NCI-H1436 (cell line): ENCODE data around the gene POLR3K.

ENCODE experiments used
- DNase-seq: peaks from one replicate; lab custom pipeline; 2025; lab: John Stamatoyannopoulos, UW

POLR3K gene

DNA sequence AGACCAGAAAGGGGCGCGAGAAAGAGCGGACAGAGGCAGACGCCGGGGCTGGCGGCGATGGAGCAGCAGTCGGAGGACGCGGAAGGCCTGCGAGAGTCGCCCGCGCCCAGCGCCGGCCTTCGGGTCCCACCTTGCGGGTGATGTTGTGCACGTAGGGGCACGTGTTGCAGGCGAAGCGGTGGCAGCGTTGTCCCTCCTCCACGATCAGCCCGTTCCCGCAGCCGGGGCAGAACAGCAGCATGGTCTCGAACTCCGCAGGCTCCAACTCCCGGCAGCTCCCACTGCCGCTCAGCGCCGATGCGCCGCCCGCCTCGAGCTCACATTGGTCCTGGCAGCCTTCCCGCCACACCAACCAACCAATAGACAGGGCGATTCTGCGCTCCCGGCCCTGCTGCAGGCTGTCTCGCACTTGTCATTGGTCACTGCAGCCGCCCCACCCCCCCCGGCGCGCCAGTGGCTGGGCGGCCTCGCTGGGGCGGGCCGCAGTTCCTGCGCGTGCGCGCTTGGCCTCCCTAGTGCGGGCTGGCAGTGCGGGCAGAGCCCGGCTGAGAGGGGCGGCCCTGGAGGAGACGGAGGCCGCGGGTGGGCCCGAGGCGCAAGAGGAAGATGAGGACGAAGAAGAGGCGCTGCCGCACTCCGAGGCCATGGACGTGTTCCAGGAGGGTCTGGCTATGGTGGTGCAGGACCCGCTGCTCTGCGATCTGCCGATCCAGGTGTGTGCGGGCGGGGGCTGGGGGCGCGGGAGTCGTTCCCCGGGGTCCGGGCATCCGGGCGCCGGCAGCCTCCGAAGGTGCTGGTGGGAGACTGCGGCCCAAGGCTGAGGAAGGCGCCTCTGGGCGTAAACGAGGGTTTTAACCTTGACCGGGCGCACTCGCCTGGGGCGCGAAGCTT lies at the start of gene POLR3K, which contains the start of gene SNRNP25:
POLR3K (minus strand) TSS at position 263 of the 891 bp plus-strand sequence; CDS start at position 241, 22 bp downstream.
SNRNP25 (plus strand) TSS at position 483 of the 891 bp plus-strand sequence; CDS start at position 672, 189 bp downstream.
- DNase-seq: peak; percentile 93

DNA sequence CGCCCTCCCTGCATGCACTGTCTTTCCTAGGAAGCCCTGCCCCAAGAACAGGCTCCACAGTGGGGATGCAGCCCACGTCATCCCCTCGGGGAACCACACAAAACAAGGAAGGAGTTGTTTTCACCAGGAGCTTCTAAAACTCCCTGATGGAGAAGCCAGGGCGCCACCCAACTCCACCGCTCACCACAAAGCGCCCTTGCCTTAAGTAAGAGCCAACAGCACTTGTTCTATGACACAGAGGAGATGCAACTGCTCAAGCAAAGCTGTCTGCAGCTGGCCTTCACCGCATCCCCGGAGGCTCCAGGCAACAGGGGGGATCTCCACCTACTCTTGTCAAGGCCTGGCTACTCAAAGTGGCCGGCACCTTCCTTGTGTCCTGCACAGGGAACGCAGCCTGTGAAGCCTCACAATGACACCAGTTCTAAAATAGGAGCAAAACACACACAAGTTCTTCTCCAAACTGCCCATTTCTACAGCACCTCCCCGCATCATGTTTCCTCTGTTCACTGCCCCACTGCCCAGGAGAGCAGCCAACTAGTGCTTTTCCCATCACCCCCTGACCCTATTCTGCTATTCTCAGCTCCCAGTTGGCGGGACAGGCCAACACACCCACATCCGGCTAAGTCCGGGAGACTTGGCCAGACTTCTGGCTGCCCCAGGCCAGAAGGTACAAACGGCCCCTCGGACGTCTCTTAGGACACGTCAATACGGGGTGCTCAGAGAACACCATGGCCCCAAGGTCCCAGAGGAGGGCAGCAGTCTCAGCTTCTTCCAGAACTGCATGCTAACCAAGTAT lies 48.9 kb upstream of the POLR3K start:
- DNase-seq: no peak

DNA sequence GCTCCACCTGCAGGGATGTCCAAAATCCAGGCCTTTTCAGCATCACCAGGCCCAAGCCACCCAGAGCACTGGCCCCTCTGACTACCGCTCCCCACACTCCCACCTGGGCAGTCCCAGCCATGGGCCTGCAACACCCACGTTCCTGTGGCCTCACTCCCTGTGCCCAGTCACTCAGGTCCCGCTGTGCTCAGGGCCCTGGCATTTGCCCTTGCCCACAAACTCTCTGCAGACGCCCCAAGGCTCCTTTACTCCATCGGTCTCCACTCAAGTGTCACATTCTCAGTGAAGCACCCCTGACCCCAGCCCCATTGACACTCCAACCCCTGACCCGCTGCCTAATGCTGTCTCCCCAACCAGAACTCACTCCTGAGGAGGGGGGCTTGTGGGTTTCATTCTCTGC lies 48.2 kb upstream of the POLR3K start:
- no peak for DNase-seq

DNA sequence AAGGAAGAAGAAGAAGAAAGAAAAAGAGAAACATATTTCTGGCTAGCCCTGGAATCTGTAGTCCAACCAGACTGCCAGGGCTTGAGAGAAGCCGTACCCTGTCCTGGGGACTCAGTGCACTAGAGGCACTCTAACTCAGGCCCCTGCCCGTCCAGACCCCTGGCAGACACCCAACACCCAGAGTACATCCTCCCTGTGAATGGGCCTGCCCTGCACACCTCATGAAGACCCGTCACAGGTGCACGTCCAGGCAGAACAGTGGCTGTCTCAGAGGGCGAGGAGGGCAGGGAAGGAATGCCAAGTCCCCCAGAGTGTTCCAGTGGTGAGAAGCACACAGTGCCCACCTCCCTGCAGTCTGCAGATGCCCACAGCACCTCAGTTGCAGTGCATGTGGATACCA lies 47.6 kb upstream of the POLR3K start:
- DNase-seq: no peak

DNA sequence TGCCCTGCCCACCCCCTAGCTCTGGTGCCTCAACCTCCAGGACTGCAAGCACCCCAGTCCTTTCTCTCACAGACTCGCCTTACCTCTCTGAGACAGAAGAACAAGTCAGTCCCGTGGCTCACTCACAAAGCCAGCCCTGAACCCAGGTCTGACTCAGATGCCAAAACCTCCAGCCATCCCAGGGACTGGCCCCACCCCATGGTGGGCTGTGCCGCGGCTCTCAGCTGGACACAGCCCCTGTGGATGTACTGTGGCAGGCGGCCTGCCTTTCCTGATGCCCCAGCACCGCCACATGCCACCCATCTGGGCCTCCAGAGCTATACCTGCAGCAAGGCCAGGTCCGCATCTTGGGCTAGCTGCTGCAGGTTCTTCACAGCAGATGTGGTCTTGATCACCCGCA lies 44.4 kb upstream of the POLR3K start:
- DNase-seq: no peak

DNA sequence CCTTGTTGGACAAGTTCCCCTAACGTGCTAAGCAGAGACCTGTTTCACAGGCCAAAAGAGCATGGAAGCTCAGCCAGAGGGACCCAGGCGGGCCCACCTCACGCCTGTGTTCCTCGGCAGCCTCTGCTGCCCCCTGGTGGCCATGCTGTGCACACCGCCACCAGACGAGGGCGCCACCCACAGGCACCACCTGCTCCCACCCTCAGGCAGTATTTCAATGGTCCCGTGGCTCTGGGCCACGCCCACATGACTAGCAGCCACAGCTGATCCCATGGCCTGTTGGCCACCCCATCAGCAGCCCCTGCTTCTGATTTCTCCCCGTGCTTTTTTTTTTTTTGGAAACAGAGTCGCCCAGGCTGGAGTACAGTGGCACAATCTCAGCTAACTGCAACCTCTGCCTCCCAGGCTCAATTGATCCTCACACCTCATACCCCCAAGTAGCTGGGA lies 43.5 kb upstream of the POLR3K start:
- DNase-seq: peak; percentile 89

DNA sequence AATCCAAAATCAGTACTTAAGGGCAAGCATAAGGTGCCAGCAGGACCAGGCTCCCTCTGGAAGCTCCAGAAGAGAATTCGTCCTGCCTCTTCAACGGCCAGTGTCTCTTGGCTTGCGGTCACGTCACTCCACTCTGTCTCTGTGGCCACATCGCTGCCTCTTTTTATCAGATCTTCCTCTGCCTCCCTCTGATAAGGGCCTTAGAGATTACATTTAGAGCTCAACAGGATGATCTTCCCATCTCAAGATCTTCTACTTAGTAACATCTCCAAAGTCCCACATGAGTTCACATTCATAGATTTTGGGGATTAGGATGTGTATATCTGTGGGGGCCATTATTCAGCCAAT lies 41.5 kb upstream of the POLR3K start:
- DNase-seq: no peak

DNA sequence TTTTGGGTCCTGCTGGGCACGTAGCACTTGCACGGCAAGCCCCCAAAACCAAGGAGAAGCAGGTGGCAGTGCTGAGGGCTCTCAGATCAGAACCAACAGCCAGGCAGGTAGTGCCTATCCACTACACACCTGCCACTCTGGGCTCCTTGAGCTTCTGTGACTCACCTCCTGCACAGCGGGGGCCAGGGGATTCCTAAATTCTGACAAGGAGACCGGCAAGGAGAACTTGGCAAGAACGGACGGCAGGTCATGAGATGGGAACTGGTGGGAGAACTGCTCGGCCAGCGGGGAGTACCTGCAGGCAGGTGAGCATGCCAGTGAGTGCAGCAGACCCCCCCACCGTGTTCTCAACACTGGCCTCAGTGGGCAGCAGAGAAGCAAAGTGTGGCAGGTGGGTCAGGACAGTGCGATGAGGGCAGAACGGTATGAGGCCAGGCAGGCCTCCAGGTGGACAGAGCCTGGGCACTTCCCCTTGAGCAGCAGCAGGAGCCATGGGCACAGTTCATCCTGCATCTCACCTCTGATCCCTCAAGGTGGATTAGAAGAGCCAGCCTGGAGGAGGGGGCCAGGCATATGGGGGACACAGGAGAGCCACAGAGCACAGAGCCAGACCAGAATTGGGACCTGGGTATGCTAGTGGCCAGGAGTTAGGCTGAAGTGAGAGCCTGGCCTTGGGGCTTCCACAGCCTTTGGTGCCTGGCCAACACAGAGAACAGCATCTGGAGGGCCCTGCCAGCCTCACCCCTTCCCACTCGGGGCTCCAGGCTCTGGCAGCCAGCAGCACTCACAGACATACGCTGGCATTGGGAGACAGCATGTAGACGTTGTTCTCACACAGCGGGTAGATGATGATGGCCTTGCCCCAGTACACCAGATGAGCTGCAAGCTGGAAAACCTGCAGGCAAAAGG lies 39.3 kb upstream of the POLR3K start:
- no peak for DNase-seq

DNA sequence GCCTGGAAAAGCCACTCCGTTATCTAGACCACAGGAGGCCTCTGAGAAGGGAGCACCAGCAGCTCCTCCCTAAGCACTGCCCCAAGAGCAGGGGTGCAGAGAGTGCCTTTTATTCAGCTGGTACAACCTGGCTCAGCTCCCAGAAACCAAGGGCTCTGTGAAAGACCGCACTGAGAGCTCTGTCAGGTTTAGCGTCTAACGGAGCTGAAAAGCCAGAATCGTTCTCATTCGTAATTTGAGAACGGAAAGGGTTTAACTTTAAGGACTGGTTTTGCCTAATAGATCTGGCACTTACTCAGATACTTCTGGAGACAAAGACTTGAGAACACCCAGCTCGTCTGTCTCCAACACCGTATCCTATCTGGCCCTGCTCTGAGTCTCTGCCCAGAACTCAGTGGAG lies 38.1 kb upstream of the POLR3K start:
- DNase-seq: peak; percentile 4

DNA sequence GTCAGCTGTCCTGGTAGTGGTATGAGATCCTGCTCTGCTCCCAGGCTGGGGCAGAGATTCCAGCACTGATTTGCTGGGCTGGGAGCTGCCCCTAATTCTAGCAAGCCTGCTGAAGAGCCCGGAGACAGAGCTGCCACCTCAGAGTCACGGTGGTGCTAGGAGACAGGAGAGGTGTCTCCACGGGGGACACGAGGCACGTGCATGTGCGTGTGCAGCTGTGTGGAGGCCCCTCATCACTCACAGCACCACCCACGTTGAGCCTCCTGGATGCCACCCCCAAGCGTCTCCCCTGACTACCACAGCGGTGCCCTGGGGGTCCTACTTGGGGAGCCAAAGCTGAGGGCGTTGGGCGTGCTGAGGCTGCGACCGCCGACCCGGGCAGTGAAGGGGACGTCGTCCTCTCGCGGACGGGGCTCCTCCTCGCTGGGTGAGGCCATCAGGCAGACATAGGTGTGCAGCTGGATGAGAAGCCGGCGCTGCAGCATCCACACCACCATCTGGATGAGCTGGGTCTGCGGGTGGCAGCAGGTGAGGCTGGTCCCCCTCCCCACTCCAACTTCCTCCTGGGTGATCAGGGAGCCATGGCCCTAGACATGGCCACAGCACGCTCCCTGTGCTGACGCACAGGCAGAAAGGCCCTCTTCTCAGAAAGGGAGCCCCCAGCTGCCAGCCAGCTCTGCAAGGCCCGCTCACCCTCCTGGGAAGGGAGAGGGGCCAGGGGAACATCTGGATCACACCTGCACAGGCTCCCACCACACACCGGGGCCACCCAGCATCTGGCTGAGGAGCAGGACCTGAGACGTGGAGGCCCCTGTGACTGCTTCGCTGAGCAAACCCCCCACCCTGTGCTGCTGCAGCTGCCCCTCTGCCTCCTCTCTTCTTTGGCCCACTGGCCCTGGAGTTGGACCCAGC lies 36.2 kb upstream of the POLR3K start:
- DNase-seq: no peak

DNA sequence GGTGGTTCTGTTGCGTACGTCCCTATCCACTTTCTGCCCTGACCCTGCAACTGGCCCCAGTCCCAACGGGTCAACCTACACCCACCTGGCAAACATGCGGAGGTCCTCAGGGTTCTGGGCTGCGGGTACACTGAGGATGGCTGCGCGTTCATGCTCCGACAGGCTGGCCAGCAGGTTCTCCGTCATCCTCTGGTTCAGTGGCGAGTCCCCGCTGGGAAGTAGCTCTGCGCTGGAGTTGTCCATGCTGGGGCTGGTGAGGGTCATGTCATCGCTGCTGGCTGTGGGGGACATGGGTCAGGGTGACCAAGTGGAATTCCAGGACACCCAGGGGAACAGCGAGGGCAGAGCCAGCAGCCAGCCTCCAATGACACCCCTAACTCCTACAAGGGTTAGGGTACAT lies 35.2 kb upstream of the POLR3K start:
- no peak for DNase-seq

DNA sequence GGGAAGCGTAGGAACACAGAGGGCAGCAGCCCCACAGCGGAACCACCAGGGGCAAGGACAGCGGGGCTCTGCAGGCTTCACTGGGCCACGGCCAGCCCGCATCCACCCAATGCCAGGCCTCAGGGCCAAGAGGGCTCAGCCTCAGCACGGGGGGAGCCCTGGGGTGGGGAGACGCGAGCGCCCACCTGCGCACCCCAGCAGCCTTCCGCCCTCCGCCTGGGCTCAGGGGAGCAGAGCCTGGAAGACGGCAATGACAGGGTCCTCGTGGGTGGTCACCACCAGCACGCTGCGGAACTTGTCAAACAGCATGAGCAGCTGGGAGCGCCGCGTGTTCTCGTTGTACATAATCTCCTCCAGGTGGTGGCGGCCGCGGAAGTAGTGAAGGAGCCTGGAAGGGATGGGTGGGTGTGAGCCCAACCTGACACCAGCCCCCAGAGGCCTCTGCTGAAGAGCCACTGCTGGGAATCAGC lies 33.1 kb upstream of the POLR3K start:
- DNase-seq: no peak

DNA sequence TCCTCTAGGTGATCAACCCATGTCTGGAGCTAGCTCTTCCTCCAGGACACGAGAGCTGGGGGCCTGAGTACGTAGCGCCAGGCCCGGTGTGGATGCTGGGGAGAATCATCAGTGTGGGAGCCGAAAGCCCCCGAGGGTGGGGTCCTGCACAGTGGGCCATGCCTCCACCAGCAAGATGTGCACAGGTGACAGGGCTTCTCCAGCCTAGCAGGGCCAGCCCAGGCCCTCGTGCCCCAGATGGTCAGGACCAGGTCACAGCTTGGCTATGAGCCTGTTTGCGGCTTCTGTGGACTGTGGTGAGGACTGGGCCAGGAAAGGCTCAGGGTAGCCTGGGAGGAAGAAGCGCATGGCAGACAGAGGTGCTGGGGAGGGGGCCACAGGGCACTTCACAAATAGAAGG lies 32.5 kb upstream of the POLR3K start:
- DNase-seq: no peak

DNA sequence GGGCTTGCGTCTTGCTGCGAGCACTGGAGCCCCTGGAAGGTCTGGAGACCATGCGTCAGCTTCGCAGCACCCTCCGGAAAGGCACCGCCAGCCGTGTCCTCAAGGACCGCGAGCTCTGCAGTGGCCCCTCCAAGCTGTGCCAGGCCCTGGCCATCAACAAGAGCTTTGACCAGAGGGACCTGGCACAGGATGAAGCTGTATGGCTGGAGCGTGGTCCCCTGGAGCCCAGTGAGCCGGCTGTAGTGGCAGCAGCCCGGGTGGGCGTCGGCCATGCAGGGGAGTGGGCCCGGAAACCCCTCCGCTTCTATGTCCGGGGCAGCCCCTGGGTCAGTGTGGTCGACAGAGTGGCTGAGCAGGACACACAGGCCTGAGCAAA lies 32.0 kb upstream of the POLR3K start:
- DNase-seq: no peak

DNA sequence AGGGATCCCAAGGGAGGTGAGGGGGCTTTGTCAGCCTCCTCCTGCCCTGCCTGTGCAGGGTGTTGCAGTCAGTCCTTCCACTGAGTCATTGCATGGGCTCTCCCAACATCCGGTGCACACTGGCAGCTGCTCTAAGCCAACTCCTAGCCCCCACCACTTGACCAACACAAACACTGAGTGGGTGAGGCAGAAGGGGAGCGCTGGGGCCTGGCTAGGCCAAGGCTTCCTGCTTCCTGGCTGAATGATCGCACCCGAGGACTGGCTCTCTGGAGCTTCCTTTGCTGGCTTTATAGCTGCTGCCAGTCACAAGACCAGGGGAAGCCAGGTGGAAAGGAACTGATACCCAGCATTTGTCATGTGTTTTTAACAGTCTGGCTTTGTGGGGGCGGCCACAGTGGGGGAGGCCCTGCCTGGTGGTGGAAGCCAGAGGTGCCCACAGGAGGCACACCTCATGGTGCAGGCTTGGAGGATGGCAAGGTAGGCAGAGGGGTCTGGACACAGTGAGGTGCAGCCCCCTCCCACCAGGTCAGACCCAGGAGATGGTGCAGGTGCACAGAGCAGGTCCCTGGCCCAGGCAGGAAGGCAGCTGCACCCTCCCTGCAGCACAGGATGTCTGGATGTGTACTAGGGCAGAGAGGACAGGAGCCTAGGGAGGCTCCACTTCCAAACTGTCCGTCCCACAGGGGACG lies 31.5 kb upstream of the POLR3K start:
- no peak for DNase-seq

DNA sequence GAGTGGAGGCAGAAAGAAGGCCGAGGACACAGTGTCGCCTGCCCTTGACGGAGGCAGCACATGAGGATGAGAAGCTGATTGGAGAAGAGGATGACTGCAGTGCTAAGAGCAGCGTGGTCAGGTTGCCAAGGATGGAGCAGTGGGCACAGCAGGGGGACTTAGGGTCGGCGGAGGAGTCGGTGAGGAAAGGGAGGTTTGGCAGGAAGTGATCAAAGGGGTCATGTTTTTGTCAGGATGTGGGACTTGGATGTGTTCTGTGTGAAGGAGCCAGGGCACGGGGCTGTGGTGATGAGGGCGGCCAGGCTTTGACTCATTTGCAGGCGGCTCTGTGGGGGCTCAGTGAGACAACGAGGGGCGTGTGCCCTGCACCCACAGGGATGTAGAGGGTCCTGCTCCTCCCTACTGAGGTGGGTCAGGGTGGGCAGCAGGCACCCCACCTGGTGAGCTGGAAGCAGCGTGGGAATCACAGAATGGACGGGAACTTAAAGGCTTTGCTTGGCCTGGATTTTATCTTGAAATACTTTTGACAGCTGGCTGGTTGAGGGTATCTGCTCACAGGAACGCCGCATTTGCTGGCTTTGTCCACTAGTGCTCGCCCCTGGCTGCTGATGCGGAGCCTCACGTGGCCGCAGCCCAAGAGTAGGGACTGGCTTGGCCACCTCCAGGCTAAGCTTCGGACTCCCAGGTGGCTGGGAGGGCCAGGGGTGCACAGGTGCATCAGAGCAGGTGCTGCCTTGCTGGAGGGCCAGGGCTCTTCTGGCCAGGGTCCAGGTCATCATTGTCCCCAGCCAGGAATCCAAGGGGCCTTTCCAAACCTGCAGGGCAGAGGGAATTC lies 30.6 kb upstream of the POLR3K start:
- DNase-seq: no peak

DNA sequence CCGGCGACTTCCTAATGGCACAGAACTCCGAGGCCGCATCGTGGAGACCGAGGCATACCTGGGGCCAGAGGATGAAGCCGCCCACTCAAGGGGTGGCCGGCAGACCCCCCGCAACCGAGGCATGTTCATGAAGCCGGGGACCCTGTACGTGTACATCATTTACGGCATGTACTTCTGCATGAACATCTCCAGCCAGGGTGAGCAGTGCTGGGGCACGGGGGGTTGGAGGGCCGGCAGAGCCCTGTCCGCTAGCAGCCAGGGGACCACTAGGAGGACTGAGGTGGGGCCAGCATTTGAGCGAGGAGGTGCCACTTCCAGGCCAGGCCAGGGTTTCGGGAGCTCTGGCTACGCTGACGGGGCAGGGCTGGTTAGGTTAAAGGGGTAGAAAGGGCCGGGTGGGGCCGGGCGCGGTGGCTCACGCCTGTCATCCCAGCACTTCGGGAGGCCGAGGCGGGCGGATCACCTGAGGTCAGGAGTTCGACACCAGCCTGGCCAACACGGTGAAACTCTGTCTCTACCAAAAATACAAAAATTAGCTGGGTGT lies 29.7 kb upstream of the POLR3K start:
- DNase-seq: no peak

DNA sequence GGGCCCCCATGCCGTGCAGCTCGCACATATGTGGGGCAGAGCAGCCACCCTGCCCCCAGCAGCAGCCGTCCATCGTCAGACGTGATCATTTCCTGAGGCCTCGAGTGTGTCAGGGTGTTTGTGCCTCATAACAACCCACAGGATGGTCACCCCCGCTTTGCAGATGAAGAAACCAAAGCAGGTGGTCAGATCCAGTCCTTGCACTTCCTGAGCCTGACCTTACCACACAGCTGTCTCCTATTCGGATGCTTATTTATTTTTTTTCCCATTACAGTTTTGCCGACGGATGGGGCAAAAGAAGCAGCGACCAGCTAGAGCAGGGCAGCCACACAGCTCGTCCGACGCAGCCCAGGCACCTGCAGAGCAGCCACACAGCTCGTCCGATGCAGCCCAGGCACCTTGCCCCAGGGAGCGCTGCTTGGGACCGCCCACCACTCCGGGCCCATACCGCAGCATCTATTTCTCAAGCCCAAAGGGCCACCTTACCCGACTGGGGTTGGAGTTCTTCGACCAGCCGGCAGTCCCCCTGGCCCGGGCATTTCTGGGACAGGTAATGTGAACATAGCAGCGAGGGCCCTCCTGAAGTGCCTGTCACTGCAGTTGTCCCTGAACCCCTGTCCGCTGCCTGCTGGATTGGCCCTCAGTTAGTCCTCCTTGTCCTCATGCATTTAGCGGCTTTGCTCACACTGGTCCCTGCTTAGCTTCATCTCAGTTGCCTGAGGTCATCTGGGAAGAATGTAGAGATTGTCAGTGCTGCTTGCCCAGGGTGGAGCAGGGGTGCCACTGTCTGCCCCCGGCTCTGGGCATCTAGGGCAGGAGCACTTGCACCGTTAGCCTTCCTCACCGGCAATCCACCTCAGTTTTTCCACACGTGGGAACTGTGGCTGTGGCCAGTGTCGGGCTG lies 26.0 kb upstream of the POLR3K start:
- DNase-seq: no peak
